Cardiac muscle cell (in vitro differentiated cells and primary cell): ENCODE results near the gene SCIMP. TPM values are rescaled to one million over a fixed set of nuclear protein-coding genes. Genes with fewer than 3 reads are reported as not detected.

Experiments
- DNase-seq, 2 donors: peaks; one replicate each; pipeline versions ENCODE4 v3.0.0 to v3.0.0-alpha.2; 2010 to 2017; ENCODE audit warnings: low read depth in 1 of 2, low spot score in 1 of 2
- H3K27ac ChIP-seq: fragments of 200-600 bp; sonication (generic); 2 replicates; pipeline ENCODE4 v1.5.1; 2016
- H3K27me3 ChIP-seq: fragments of 200-600 bp; sonication (generic); 2 replicates; pipeline ENCODE4 v1.6.0; 2016; ENCODE audit warnings: control low read depth
- H3K36me3 ChIP-seq: fragments of 200-600 bp; sonication (generic); 2 replicates; pipeline ENCODE4 v1.5.1; 2016; ENCODE audit warnings: control low read depth
- H3K4me1 ChIP-seq: fragments of 200-600 bp; sonication (generic); 2 replicates; pipeline ENCODE4 v1.8.1; 2017; ENCODE audit warnings: low read depth, mild to moderate bottlenecking, mixed run types
- H3K4me3 ChIP-seq: fragments of 200-600 bp; sonication (generic); 2 replicates; pipeline ENCODE4 v1.5.1; 2016; ENCODE audit warnings: mild to moderate bottlenecking
- H3K9me3 ChIP-seq: fragments of 200-600 bp; sonication (generic); 2 replicates; pipeline ENCODE4 v1.5.1; 2017; ENCODE audit warnings: low read depth, mild to moderate bottlenecking, control low read depth
- CTCF ChIP-seq: IDR thresholded peaks from 2 replicates; pipeline ENCODE4 v1.5.1; 2012; ENCODE audit warnings: low read depth, mild to moderate bottlenecking, low read length
- polyA plus RNA-seq: library from polyadenylated mRNA; unstranded; fragments of >200 nt; fragmentation: Nextera tagmentation; extraction: Ambion mirVana; gene quantifications from 2 replicates; pipeline ENCODE4 v1.2.1, GENCODE V29; 2016
- total RNA-seq: library from RNA; depleted of rRNA; stranded (reverse); fragments of >200 nt; gene quantifications from 2 replicates; pipeline ENCODE4 v1.2.3, GENCODE V29; 2016

Gene SCIMP
- total and polyA plus RNA-seq, 2 experiments from 2014 or later = 0.72 TPM; not detected in 1

- DNase-seq = no peak
- H3K27ac ChIP-seq = no peak overlapping the region
- H3K9me3 ChIP-seq = no peaks in the 10 kb centered on the region
- H3K4me3 ChIP-seq = no peak overlapping the region
- H3K36me3 ChIP-seq = peaks cover 3% of the 10 kb centered on the region
- no peak for TF ChIP-seq CTCF
- H3K4me1 ChIP-seq = peaks cover 3% of the 10 kb centered on the region
- no peaks in the 10 kb centered on the region for H3K27me3 ChIP-seq
Measured at GRCh38 chr17:5194346-5194745, 40.3 kb downstream of the SCIMP start.

DNA sequence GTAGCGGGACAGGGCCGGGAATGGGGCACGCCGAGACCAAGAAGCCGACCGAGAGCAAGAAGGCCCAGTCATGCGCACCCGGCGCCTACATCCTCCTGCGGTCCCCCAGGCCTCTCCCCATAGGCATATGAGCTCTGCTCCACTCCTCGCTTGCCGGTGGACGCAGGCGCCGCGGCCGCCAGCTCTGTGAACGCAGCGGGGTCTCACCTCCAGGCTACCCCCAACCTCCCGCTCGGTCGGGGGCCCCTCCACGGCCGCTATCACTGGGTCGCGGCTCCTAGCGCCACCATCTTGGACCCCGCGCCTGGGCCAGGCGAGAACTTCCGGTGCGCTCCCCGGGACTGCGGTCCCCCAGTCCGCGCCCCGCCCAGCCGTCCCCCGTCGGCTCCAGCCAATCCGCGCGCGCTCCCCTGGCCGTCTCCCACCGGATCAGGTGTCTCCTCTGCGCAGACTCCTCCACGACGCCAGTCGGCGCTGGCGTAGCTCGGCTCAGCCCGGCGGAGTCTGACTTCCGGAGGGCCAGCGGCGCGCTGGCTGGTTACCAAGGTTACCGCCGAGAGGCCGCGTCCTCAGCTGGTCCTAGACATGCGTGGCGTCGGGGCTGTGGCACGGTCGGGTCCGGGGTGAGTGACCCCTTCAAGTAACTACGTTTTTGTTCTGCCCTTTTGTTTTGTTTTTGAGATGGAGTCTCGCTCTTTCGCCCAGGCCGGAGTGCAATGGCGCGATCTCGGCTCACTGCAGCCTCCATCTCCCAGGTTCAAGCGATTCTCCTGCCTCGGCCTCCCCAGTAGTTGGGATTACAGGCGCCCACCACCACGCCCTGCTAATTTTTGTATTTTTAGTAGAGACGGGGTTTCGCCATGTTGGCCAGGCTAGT, 42.9 kb downstream of the SCIMP start, which contains the start of gene ZNF594:
TSS of gene ZNF594 (minus strand) at position 328 of the 877 bp plus-strand sequence. CDS start 7,612 bp downstream, outside the sequence.
- Histone ChIP-seq H3K9me3 (no peaks in the 10 kb centered on the region), H3K27ac (peak within 1 kb of the TSS; percentile 35), H3K4me3 (peak within 1 kb of the TSS; percentile 49), H3K4me1 (peaks cover 3% of the 10 kb centered on the region), H3K27me3 (no peaks in the 10 kb centered on the region), H3K36me3 (peaks cover 3% of the 10 kb centered on the region)
- TF ChIP-seq CTCF = peak; percentile 79
- DNase-seq = peak; percentile 98

GRCh38 chr17:5184288-5184687, 50.4 kb downstream of the SCIMP start:
- no peaks in the 10 kb centered on the region for H3K4me1 ChIP-seq
- no peak for DNase-seq
- no peak overlapping the region for H3K4me3 ChIP-seq
- H3K27me3 ChIP-seq = no peaks in the 10 kb centered on the region
- no peak for TF ChIP-seq CTCF
- peaks cover 10% of the 10 kb centered on the region for H3K36me3 ChIP-seq
- H3K27ac ChIP-seq = no peak overlapping the region
- peaks cover 13% of the 10 kb centered on the region for H3K9me3 ChIP-seq

GRCh38 chr17:5183410-5183793, 51.3 kb downstream of the SCIMP start:
- peaks cover 10% of the 10 kb centered on the region for H3K36me3 ChIP-seq
- TF ChIP-seq CTCF = no peak
- no peaks in the 10 kb centered on the region for H3K4me1 ChIP-seq
- no peak overlapping the region for H3K27ac ChIP-seq
- no peak for DNase-seq
- H3K9me3 ChIP-seq = peaks cover 13% of the 10 kb centered on the region
- no peak overlapping the region for H3K4me3 ChIP-seq
- no peaks in the 10 kb centered on the region for H3K27me3 ChIP-seq

DNA sequence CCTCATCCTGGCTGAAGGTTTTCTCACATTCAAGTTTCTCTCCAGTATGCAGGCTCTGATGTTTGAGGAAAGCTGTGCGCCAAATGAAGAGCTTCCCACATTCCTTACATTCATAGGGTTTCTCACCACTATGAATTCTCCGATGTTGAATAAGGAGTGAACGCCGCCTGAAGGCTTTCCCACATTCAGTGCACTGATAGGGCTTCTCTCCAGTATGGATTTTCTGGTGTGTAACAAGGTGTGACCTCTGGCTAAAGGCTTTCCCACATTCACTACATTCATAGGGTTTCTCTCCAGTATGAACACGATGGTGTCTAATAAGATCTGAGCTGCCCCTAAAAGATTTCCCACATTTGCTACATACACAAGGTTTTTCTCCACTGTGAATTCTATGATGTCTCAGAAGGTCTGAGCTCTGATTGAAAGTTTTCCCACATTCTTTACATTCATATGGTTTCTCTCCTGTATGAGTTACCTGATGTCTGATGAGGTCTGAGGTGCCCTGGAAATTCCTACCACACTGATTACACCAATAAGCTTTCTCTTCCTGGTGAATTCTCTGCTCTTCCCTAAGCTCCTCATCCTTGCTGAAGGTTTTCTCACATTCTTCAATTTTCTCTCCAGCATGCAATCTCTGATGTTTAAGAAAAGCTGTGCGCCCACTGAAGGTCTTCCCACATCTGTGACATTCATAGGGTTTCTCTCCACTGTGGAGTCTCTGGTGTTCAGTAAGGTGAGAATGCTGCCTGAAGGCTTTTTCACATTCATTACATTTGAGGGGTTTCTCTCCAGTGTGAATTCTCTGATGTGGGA, 51.9 kb downstream of the SCIMP start:
- no peaks in the 10 kb centered on the region for H3K4me1 ChIP-seq
- no peak overlapping the region for H3K4me3 ChIP-seq
- TF ChIP-seq CTCF = no peak
- DNase-seq = no peak
- H3K36me3 ChIP-seq = peaks cover 10% of the 10 kb centered on the region
- H3K27me3 ChIP-seq = no peaks in the 10 kb centered on the region
- H3K27ac ChIP-seq = no peak overlapping the region
- H3K9me3 ChIP-seq = peaks cover 13% of the 10 kb centered on the region
